NOMO-1 treated with dmso at 0.1 percent for 144 hours (cell line): ENCODE data around the gene CSRP3.

Experiments
- DNase-seq: peaks from one replicate; lab custom pipeline; 2025; ENCODE audit not compliant: unreplicated experiment; lab: John Stamatoyannopoulos, UW

The CSRP3 gene

GRCh38 chr11:19225581-19225980 lies 23.8 kb upstream of the CSRP3 start:
- DNase-seq = no peak

GRCh38 chr11:19225123-19225522 lies 23.3 kb upstream of the CSRP3 start:
- DNase-seq = no peak

GRCh38 chr11:19220903-19221724 lies 19.3 kb upstream of the CSRP3 start:
- DNase-seq = no peak

- peak; percentile 31 for DNase-seq
These were observed 17.1 kb upstream of the CSRP3 start for GRCh38 chr11:19218786-19219460.

- DNase-seq = no peak
These were observed 16.4 kb upstream of the CSRP3 start for GRCh38 chr11:19218216-19218615.

- DNase-seq = no peak
These were observed 15.1 kb upstream of the CSRP3 start for GRCh38 chr11:19216709-19217374.

GRCh38 chr11:19216021-19216420 lies 14.2 kb upstream of the CSRP3 start:
- DNase-seq = no peak

GRCh38 chr11:19209617-19210370 lies 8.0 kb upstream of the CSRP3 start:
- no peak for DNase-seq

GRCh38 chr11:19208959-19209546 lies 7.3 kb upstream of the CSRP3 start:
- no peak for DNase-seq

GRCh38 chr11:19208181-19208580 lies 6.4 kb upstream of the CSRP3 start:
- no peak for DNase-seq

- no peak for DNase-seq
These were observed 3.1 kb upstream of the CSRP3 start for GRCh38 chr11:19204836-19205235.

GRCh38 chr11:19200410-19201201 lies 1.2 kb downstream of the CSRP3 start:
- no peak for DNase-seq

GRCh38 chr11:19199771-19200170 lies 2.0 kb downstream of the CSRP3 start:
- DNase-seq = no peak

- DNase-seq = no peak
These were observed 2.7 kb downstream of the CSRP3 start for GRCh38 chr11:19199048-19199447.

GRCh38 chr11:19196432-19196831 lies 5.4 kb downstream of the CSRP3 start:
- no peak for DNase-seq

- DNase-seq = no peak
These were observed 7.0 kb downstream of the CSRP3 start for GRCh38 chr11:19194620-19195308.

- no peak for DNase-seq
These were observed 7.9 kb downstream of the CSRP3 start for GRCh38 chr11:19193916-19194315.

GRCh38 chr11:19191530-19192169 lies 10.1 kb downstream of the CSRP3 start:
- no peak for DNase-seq

GRCh38 chr11:19187833-19188258 lies 13.9 kb downstream of the CSRP3 start:
- DNase-seq = no peak
